KMS-11 (cell line): ENCODE results near the gene OR2T34.
"Not testable (repeated sequence)": the region's sequence is repeated elsewhere in the genome, so short reads cannot be mapped to it uniquely, and the experiment has no call there.

Experiments
- H2AFZ ChIP-seq: fragments of 200-600 bp; sonication (generic); 2 replicates; pipeline ENCODE4 v1.6.1; 2016; ENCODE audit warnings: antibody characterized with exemption, mixed run types, low read depth
- H3K27ac ChIP-seq: fragments of 200-600 bp; sonication (generic); 2 replicates; pipeline ENCODE4 v1.6.1; 2016; ENCODE audit warnings: mild to moderate bottlenecking, mixed run types
- H3K27me3 ChIP-seq: fragments of 200-600 bp; sonication (generic); 2 replicates; pipeline ENCODE4 v1.6.1; 2017; ENCODE audit warnings: mild to moderate bottlenecking, low read depth, mixed run types, moderate library complexity; ENCODE audit not compliant: insufficient read depth
- H3K36me3 ChIP-seq: fragments of 200-600 bp; sonication (generic); 2 replicates; pipeline ENCODE4 v1.6.1; 2017; ENCODE audit warnings: mild to moderate bottlenecking, mixed run types; ENCODE audit not compliant: insufficient read depth
- H3K4me1 ChIP-seq: fragments of 200-600 bp; sonication (generic); 2 replicates; pipeline ENCODE4 v1.6.1; 2016; ENCODE audit warnings: mild to moderate bottlenecking, low read depth, mixed run types; ENCODE audit not compliant: poor library complexity, severe bottlenecking
- H3K4me2 ChIP-seq: fragments of 200-600 bp; sonication (generic); 2 replicates; pipeline ENCODE4 v1.7.0; 2016; ENCODE audit warnings: mild to moderate bottlenecking, mixed run types
- H3K4me3 ChIP-seq: fragments of 200-600 bp; sonication (generic); IDR thresholded peaks from 2 replicates; pipeline ENCODE4 v1.6.1; 2017; ENCODE audit warnings: low read depth, low read length, mixed read lengths; ENCODE audit not compliant: insufficient read depth
- H3K79me2 ChIP-seq: fragments of 200-600 bp; sonication (generic); 2 replicates; pipeline ENCODE4 v1.6.1; 2016; ENCODE audit warnings: low read depth, mixed run types; ENCODE audit not compliant: insufficient read depth
- H3K9ac ChIP-seq: fragments of 200-600 bp; sonication (generic); 2 replicates; pipeline ENCODE4 v1.6.1; 2016; ENCODE audit warnings: mild to moderate bottlenecking, mixed run types
- H4K20me1 ChIP-seq: fragments of 200-600 bp; sonication (generic); 2 replicates; pipeline ENCODE4 v1.6.1; 2016; ENCODE audit warnings: mild to moderate bottlenecking, mixed run types; ENCODE audit not compliant: insufficient read depth

Gene OR2T34

GRCh38 chr1:248569049-248569448, 5.5 kb downstream of the OR2T34 start:
- not testable (repeated sequence) for H4K20me1 ChIP-seq, H3K36me3 ChIP-seq, H3K27ac ChIP-seq, H3K9ac ChIP-seq, H2AFZ ChIP-seq, H3K4me1 ChIP-seq, H3K79me2 ChIP-seq, H3K4me3 ChIP-seq, H3K27me3 ChIP-seq, H3K4me2 ChIP-seq

- not testable (repeated sequence) for H3K4me1 ChIP-seq, H3K9ac ChIP-seq, H3K4me2 ChIP-seq, H3K27ac ChIP-seq, H3K27me3 ChIP-seq, H2AFZ ChIP-seq, H3K79me2 ChIP-seq, H3K36me3 ChIP-seq, H4K20me1 ChIP-seq, H3K4me3 ChIP-seq
Observed at GRCh38 chr1:248565530-248566373, 8.8 kb downstream of the OR2T34 start.

GRCh38 chr1:248562672-248563071, 11.9 kb downstream of the OR2T34 start, which contains the start of gene OR2T29:
OR2T29 (minus strand) TSS chr1:248562772; CDS start chr1:248559491, 3,281 bp downstream.
- H3K27me3 ChIP-seq, H3K4me1 ChIP-seq, H4K20me1 ChIP-seq, H3K4me2 ChIP-seq, H3K36me3 ChIP-seq, H3K9ac ChIP-seq, H2AFZ ChIP-seq, H3K79me2 ChIP-seq, H3K4me3 ChIP-seq, H3K27ac ChIP-seq: not testable (repeated sequence)

GRCh38 chr1:248551027-248551426, 23.5 kb downstream of the OR2T34 start:
- not testable (repeated sequence) for H4K20me1 ChIP-seq, H3K4me3 ChIP-seq, H3K4me1 ChIP-seq, H3K27ac ChIP-seq, H3K9ac ChIP-seq, H3K27me3 ChIP-seq, H3K36me3 ChIP-seq, H2AFZ ChIP-seq, H3K79me2 ChIP-seq, H3K4me2 ChIP-seq

- not testable (repeated sequence) for H3K79me2 ChIP-seq, H3K4me3 ChIP-seq, H2AFZ ChIP-seq, H3K4me2 ChIP-seq, H3K4me1 ChIP-seq, H3K36me3 ChIP-seq, H4K20me1 ChIP-seq, H3K27ac ChIP-seq, H3K27me3 ChIP-seq, H3K9ac ChIP-seq
Observed at GRCh38 chr1:248547383-248547782, 27.2 kb downstream of the OR2T34 start.

GRCh38 chr1:248537449-248537848, 37.1 kb downstream of the OR2T34 start:
- not testable (repeated sequence) for H3K79me2 ChIP-seq, H4K20me1 ChIP-seq, H3K27me3 ChIP-seq, H3K4me3 ChIP-seq, H3K4me2 ChIP-seq, H3K4me1 ChIP-seq, H3K27ac ChIP-seq, H3K36me3 ChIP-seq, H3K9ac ChIP-seq, H2AFZ ChIP-seq
